ENCODE results near the gene FOXP1.

The FOXP1 gene

GRCh38 chr3:71454512-71455403 lies 128.8 kb downstream of the FOXP1 start:
- Mint-ChIP-seq H3K27me3 (no peaks in the 10 kb centered on the region), H3K4me1 (peaks cover 82% of the 10 kb centered on the region), H3K9me3 (no peaks in the 10 kb centered on the region), H3K27ac (ENCODE audit: low read depth) (peak overlapping the region; percentile 86), H3K4me3 (peak overlapping the region; percentile 61), H3K36me3 (ENCODE audit: insufficient read depth) (peaks cover 2% of the 10 kb centered on the region)
- no peak for DNase-seq (ENCODE audit: low spot score in 2 of 2)
- ATAC-seq (replicated peaks; ENCODE audit: extremely low read depth, poor library complexity, severe bottlenecking) = peak; percentile 70

GRCh38 chr3:71453822-71454511 lies 129.6 kb downstream of the FOXP1 start:
- ATAC-seq (replicated peaks; ENCODE audit: extremely low read depth, poor library complexity, severe bottlenecking) = peak; percentile 56
- Mint-ChIP-seq H3K4me3 (peak overlapping the region; percentile 60), H3K9me3 (no peaks in the 10 kb centered on the region), H3K27me3 (no peaks in the 10 kb centered on the region), H3K36me3 (ENCODE audit: insufficient read depth) (peaks cover 2% of the 10 kb centered on the region), H3K27ac (ENCODE audit: low read depth) (peak overlapping the region; percentile 86), H3K4me1 (peaks cover 82% of the 10 kb centered on the region)
- no peak for DNase-seq (ENCODE audit: low spot score in 2 of 2)

GRCh38 chr3:71453319-71453718 lies 130.2 kb downstream of the FOXP1 start:
- H3K36me3 Mint-ChIP-seq (ENCODE audit: insufficient read depth) = peaks cover 2% of the 10 kb centered on the region
- peak overlapping the region; percentile 86 for H3K27ac Mint-ChIP-seq (ENCODE audit: low read depth)
- DNase-seq (ENCODE audit: low spot score in 2 of 2) (no peak), ATAC-seq (replicated peaks; ENCODE audit: extremely low read depth, poor library complexity, severe bottlenecking) (no peak)
- no peaks in the 10 kb centered on the region for H3K27me3 Mint-ChIP-seq
- H3K4me1 Mint-ChIP-seq = peaks cover 82% of the 10 kb centered on the region
- H3K9me3 Mint-ChIP-seq = no peaks in the 10 kb centered on the region
- H3K4me3 Mint-ChIP-seq = peak overlapping the region; percentile 60

- peaks cover 82% of the 10 kb centered on the region for H3K4me1 Mint-ChIP-seq
- ATAC-seq (replicated peaks; ENCODE audit: extremely low read depth, poor library complexity, severe bottlenecking) = no peak
- H3K4me3 Mint-ChIP-seq = no peak overlapping the region
- H3K36me3 Mint-ChIP-seq (ENCODE audit: insufficient read depth) = peaks cover 2% of the 10 kb centered on the region
- peak overlapping the region; percentile 52 for H3K27ac Mint-ChIP-seq (ENCODE audit: low read depth)
- H3K9me3 Mint-ChIP-seq = no peaks in the 10 kb centered on the region
- no peak for DNase-seq (ENCODE audit: low spot score in 2 of 2)
- H3K27me3 Mint-ChIP-seq = no peaks in the 10 kb centered on the region
Measured at GRCh38 chr3:71451812-71452211, 131.7 kb downstream of the FOXP1 start.

GRCh38 chr3:71451060-71451459 lies 132.5 kb downstream of the FOXP1 start:
- Mint-ChIP-seq H3K9me3 (no peaks in the 10 kb centered on the region), H3K36me3 (ENCODE audit: insufficient read depth) (peaks cover 2% of the 10 kb centered on the region), H3K27me3 (no peaks in the 10 kb centered on the region), H3K4me1 (peaks cover 82% of the 10 kb centered on the region), H3K27ac (ENCODE audit: low read depth) (peak overlapping the region; percentile 52), H3K4me3 (peak overlapping the region; percentile 21)
- no peak for ATAC-seq (replicated peaks; ENCODE audit: extremely low read depth, poor library complexity, severe bottlenecking)
- DNase-seq (ENCODE audit: low spot score in 2 of 2) = no peak

- DNase-seq (ENCODE audit: low spot score in 2 of 2) (no peak), ATAC-seq (replicated peaks; ENCODE audit: extremely low read depth, poor library complexity, severe bottlenecking) (no peak)
- H3K4me3 Mint-ChIP-seq = no peak overlapping the region
- no peaks in the 10 kb centered on the region for H3K27me3 Mint-ChIP-seq
- peaks cover 80% of the 10 kb centered on the region for H3K4me1 Mint-ChIP-seq
- H3K27ac Mint-ChIP-seq (ENCODE audit: low read depth) = no peak overlapping the region
- peaks cover 2% of the 10 kb centered on the region for H3K36me3 Mint-ChIP-seq (ENCODE audit: insufficient read depth)
- H3K9me3 Mint-ChIP-seq = no peaks in the 10 kb centered on the region
Measured at GRCh38 chr3:71450162-71450561, 133.4 kb downstream of the FOXP1 start.

- Mint-ChIP-seq H3K36me3 (ENCODE audit: insufficient read depth) (peaks cover 12% of the 10 kb centered on the region), H3K27me3 (no peaks in the 10 kb centered on the region), H3K4me3 (no peak overlapping the region), H3K9me3 (no peaks in the 10 kb centered on the region), H3K27ac (ENCODE audit: low read depth) (no peak overlapping the region), H3K4me1 (peaks cover 80% of the 10 kb centered on the region)
- DNase-seq (ENCODE audit: low spot score in 2 of 2) = no peak
- no peak for ATAC-seq (replicated peaks; ENCODE audit: extremely low read depth, poor library complexity, severe bottlenecking)
Measured at GRCh38 chr3:71447803-71448202, 135.7 kb downstream of the FOXP1 start.

- H3K4me3 Mint-ChIP-seq = no peak overlapping the region
- peak overlapping the region; percentile 97 for H3K27ac Mint-ChIP-seq (ENCODE audit: low read depth)
- no peaks in the 10 kb centered on the region for H3K9me3 Mint-ChIP-seq
- peaks cover 79% of the 10 kb centered on the region for H3K4me1 Mint-ChIP-seq
- DNase-seq (ENCODE audit: low spot score in 2 of 2) = no peak
- H3K27me3 Mint-ChIP-seq = no peaks in the 10 kb centered on the region
- H3K36me3 Mint-ChIP-seq (ENCODE audit: insufficient read depth) = peaks cover 13% of the 10 kb centered on the region
- no peak for ATAC-seq (replicated peaks; ENCODE audit: extremely low read depth, poor library complexity, severe bottlenecking)
Measured at GRCh38 chr3:71447197-71447596, 136.3 kb downstream of the FOXP1 start.

GRCh38 chr3:71446734-71447133 lies 136.8 kb downstream of the FOXP1 start:
- DNase-seq (ENCODE audit: low spot score in 2 of 2) (no peak), ATAC-seq (replicated peaks; ENCODE audit: extremely low read depth, poor library complexity, severe bottlenecking) (no peak)
- H3K4me3 Mint-ChIP-seq = no peak overlapping the region
- no peaks in the 10 kb centered on the region for H3K9me3 Mint-ChIP-seq
- H3K36me3 Mint-ChIP-seq (ENCODE audit: insufficient read depth) = peaks cover 17% of the 10 kb centered on the region
- H3K27me3 Mint-ChIP-seq = no peaks in the 10 kb centered on the region
- peaks cover 79% of the 10 kb centered on the region for H3K4me1 Mint-ChIP-seq
- peak overlapping the region; percentile 97 for H3K27ac Mint-ChIP-seq (ENCODE audit: low read depth)

- no peaks in the 10 kb centered on the region for H3K9me3 Mint-ChIP-seq
- peak overlapping the region; percentile 97 for H3K27ac Mint-ChIP-seq (ENCODE audit: low read depth)
- H3K4me1 Mint-ChIP-seq = peaks cover 79% of the 10 kb centered on the region
- DNase-seq (ENCODE audit: low spot score in 2 of 2) (no peak), ATAC-seq (replicated peaks; ENCODE audit: extremely low read depth, poor library complexity, severe bottlenecking) (no peak)
- no peaks in the 10 kb centered on the region for H3K27me3 Mint-ChIP-seq
- peak overlapping the region; percentile 27 for H3K4me3 Mint-ChIP-seq
- peaks cover 17% of the 10 kb centered on the region for H3K36me3 Mint-ChIP-seq (ENCODE audit: insufficient read depth)
Measured at GRCh38 chr3:71446260-71446659, 137.3 kb downstream of the FOXP1 start.

GRCh38 chr3:71444861-71445259 lies 138.7 kb downstream of the FOXP1 start:
- Mint-ChIP-seq H3K36me3 (ENCODE audit: insufficient read depth) (peaks cover 19% of the 10 kb centered on the region), H3K4me1 (peaks cover 76% of the 10 kb centered on the region), H3K9me3 (no peaks in the 10 kb centered on the region), H3K27me3 (no peaks in the 10 kb centered on the region), H3K4me3 (peak overlapping the region; percentile 58), H3K27ac (ENCODE audit: low read depth) (peak overlapping the region; percentile 97)
- no peak for DNase-seq (ENCODE audit: low spot score in 2 of 2)
- no peak for ATAC-seq (replicated peaks; ENCODE audit: extremely low read depth, poor library complexity, severe bottlenecking)

- H3K4me3 Mint-ChIP-seq = peak overlapping the region; percentile 58
- H3K4me1 Mint-ChIP-seq = peaks cover 82% of the 10 kb centered on the region
- H3K27me3 Mint-ChIP-seq = no peaks in the 10 kb centered on the region
- ATAC-seq (replicated peaks; ENCODE audit: extremely low read depth, poor library complexity, severe bottlenecking) = peak; percentile 89
- H3K9me3 Mint-ChIP-seq = no peaks in the 10 kb centered on the region
- H3K36me3 Mint-ChIP-seq (ENCODE audit: insufficient read depth) = peaks cover 19% of the 10 kb centered on the region
- peak; percentile 54 to 74 for DNase-seq (ENCODE audit: low spot score in 2 of 2)
- peak overlapping the region; percentile 97 for H3K27ac Mint-ChIP-seq (ENCODE audit: low read depth)
Measured at GRCh38 chr3:71444028-71444860, 139.3 kb downstream of the FOXP1 start.

Data from central memory CD8-positive, alpha-beta T cell (primary cell).